ENCODE measurements around the gene CDHR1.

CDHR1 gene

DNA sequence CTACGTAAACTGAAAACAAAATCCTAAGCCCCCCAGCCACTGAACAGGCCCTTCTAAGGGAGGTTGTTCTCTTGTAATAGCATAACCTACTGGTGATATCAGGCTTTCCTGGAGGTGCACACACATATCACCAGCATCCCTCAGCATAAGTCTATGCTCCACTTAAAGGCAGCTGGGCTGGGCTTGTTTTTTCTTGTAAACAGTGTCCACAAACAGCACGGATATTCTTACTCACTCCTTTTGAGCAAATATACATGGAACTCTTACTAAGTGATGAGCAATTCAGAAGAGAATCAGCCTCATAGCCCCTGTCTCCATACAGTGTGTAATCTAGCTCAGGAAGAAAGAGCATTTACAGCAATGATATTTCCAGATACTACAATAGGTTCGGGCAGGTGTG is 44.6 kb downstream of the CDHR1 start:
- no peak for DNase-seq (ENCODE audit: low read depth, low spot score)
- Histone ChIP-seq H3K9me3 (ENCODE audit: low read depth, low read length) (no peaks in the 10 kb centered on the region), H3K27ac (no peak overlapping the region), H3K4me3 (no peak overlapping the region), H3K9ac (ENCODE audit: insufficient read length) (no peak overlapping the region), H3K36me3 (ENCODE audit: insufficient read depth, low read length) (no peaks in the 10 kb centered on the region)
- TF ChIP-seq FOXP2 (optimal IDR thresholded peaks at IDR 0.05; ENCODE audit: control extremely low read depth, extremely low read length, insufficient read depth) = no peak
- no peak for TF ChIP-seq EZH2 (IDR thresholded peaks at IDR 0.05)
- TF ChIP-seq POLR2AphosphoS5 (IDR thresholded peaks at IDR 0.05; ENCODE audit: borderline replicate concordance, low read depth, low read length) = no peak

DNA sequence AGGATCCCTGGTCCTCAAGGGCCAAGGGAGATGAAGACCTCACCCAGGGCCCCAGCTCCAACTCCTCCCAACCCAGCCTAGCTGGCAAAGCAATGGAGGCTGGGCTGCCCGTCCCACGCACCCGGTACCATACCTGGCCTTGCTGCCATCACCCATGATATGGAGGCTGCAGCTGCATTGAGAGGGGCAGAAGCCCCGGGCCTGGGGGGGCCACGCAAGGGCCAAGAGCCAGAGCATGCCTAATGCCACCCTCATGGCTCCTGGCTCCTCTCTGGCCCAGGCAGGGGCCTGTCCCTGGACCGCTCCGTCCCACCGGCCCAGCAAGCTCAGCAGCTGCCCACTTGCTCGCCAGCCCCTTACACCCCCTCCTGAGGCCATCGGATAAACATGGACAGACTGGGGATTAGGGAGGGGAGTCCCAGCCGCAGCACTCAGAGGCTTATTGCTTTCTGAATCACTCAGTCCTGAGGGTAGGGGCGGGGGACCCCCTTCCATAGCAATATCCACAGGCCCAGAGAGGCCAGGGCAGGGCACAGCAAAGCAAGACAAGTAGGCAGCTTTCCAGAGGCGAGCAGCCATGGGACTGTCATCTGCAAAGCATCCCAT is 47.0 kb downstream of the CDHR1 start, which contains the start of gene LRIT1:
LRIT1 (minus strand) TSS at position 362 of the 606 bp plus-strand sequence; CDS start at position 255, 107 bp downstream.
- Histone ChIP-seq H3K9me3 (ENCODE audit: low read depth, low read length) (no peaks in the 10 kb centered on the region), H3K4me3 (no peak within 1 kb of the TSS), H3K36me3 (ENCODE audit: insufficient read depth, low read length) (no peaks in the 10 kb centered on the region), H3K27ac (no peak within 1 kb of the TSS), H3K9ac (ENCODE audit: insufficient read length) (no peak within 1 kb of the TSS)
- no peak for TF ChIP-seq FOXP2 (optimal IDR thresholded peaks at IDR 0.05; ENCODE audit: control extremely low read depth, extremely low read length, insufficient read depth)
- no peak for TF ChIP-seq POLR2AphosphoS5 (IDR thresholded peaks at IDR 0.05; ENCODE audit: borderline replicate concordance, low read depth, low read length)
- no peak for TF ChIP-seq EZH2 (IDR thresholded peaks at IDR 0.05)
- no peak for DNase-seq (ENCODE audit: low read depth, low spot score)

DNA sequence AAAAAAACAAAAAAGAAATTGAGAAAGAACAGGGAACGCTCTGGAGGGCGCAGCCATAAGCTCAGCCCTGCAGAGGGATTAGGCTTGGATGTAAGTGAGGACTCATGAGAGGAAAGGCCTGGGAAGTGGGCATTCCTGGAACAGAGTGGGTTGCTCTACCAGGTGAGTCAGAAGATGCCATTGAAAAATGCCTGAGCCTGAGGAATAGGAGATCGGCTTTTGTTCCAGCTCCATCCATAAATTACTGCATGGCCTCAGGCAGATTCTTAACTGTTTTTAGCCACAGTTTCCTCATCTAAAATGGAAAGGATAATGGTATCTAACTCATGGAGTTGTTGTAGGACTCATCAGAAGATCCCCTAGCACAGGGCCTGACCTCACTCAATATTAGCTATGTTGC is 49.4 kb downstream of the CDHR1 start:
- no peak overlapping the region for H3K4me3 ChIP-seq
- H3K36me3 ChIP-seq (ENCODE audit: insufficient read depth, low read length) = no peaks in the 10 kb centered on the region
- TF ChIP-seq FOXP2 (optimal IDR thresholded peaks at IDR 0.05; ENCODE audit: control extremely low read depth, extremely low read length, insufficient read depth) = no peak
- no peak for TF ChIP-seq POLR2AphosphoS5 (IDR thresholded peaks at IDR 0.05; ENCODE audit: borderline replicate concordance, low read depth, low read length)
- no peak for TF ChIP-seq EZH2 (IDR thresholded peaks at IDR 0.05)
- H3K9me3 ChIP-seq (ENCODE audit: low read depth, low read length) = no peaks in the 10 kb centered on the region
- DNase-seq (ENCODE audit: low read depth, low spot score) = no peak
- no peak overlapping the region for H3K27ac ChIP-seq
- no peak overlapping the region for H3K9ac ChIP-seq (ENCODE audit: insufficient read length)

DNA sequence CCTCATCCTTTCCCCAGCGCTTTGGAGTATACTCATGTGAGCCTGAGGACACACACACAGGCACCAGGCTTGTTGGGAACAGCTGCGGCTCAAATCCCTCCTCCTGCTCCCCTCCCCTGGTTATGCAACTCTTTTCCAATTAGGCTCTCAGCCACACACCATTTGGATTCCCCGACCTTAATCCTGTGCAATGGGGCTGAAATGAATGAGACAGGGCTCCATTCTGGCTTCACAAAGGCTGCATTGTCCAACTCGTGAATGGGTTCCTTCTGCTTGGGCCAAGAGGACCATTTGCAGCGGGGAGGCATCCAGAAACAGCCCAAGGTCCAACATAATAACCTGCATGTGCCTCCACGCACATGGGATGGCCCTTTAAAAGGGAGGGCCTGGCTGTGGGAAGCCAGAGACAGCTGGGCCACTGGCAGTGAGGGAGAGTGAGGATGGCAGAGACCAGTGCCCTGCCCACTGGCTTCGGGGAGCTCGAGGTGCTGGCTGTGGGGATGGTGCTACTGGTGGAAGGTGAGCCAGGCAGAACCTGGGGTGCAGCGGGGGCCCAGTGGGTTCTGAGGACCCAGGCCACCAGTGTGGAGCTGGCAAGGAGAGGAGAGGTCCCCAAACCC is 50.4 kb downstream of the CDHR1 start, which contains the start of gene RGR:
RGR (plus strand) TSS at position 403 of the 620 bp plus-strand sequence; CDS start at position 441, 38 bp downstream.
- no peak within 1 kb of the TSS for H3K9ac ChIP-seq (ENCODE audit: insufficient read length)
- no peak within 1 kb of the TSS for H3K4me3 ChIP-seq
- H3K9me3 ChIP-seq (ENCODE audit: low read depth, low read length) = no peaks in the 10 kb centered on the region
- no peak within 1 kb of the TSS for H3K27ac ChIP-seq
- no peak for DNase-seq (ENCODE audit: low read depth, low spot score)
- TF ChIP-seq POLR2AphosphoS5 (IDR thresholded peaks at IDR 0.05; ENCODE audit: borderline replicate concordance, low read depth, low read length) (no peak), FOXP2 (optimal IDR thresholded peaks at IDR 0.05; ENCODE audit: control extremely low read depth, extremely low read length, insufficient read depth) (no peak), EZH2 (IDR thresholded peaks at IDR 0.05) (no peak)
- H3K36me3 ChIP-seq (ENCODE audit: insufficient read depth, low read length) = no peaks in the 10 kb centered on the region

- no peak for DNase-seq (ENCODE audit: low read depth, low spot score)
- no peaks in the 10 kb centered on the region for H3K9me3 ChIP-seq (ENCODE audit: low read depth, low read length)
- no peak overlapping the region for H3K4me3 ChIP-seq
- TF ChIP-seq EZH2 (IDR thresholded peaks at IDR 0.05) (no peak), FOXP2 (optimal IDR thresholded peaks at IDR 0.05; ENCODE audit: control extremely low read depth, extremely low read length, insufficient read depth) (no peak), POLR2AphosphoS5 (IDR thresholded peaks at IDR 0.05; ENCODE audit: borderline replicate concordance, low read depth, low read length) (no peak)
- H3K27ac ChIP-seq = no peak overlapping the region
- no peaks in the 10 kb centered on the region for H3K36me3 ChIP-seq (ENCODE audit: insufficient read depth, low read length)
- H3K9ac ChIP-seq (ENCODE audit: insufficient read length) = no peak overlapping the region
Observed at GRCh38 chr10:84247496-84247895, 53.2 kb downstream of the CDHR1 start.

DNA sequence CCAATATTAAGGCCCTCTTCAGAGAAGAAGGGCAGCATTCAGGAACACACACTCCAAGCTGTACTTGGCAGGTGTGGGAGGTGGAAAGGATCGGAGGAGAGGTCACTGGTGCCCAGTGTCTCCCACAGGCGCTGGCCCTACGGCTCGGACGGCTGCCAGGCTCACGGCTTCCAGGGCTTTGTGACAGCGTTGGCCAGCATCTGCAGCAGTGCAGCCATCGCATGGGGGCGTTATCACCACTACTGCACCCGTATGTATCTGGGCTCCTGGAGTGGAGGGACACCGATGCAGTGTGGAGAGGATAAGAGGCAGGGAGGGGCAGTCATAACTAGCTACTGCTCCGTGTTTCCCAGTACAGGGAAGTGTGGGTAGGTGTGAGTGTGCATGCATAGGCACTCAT is 54.5 kb downstream of the CDHR1 start:
- no peak overlapping the region for H3K9ac ChIP-seq (ENCODE audit: insufficient read length)
- no peak for DNase-seq (ENCODE audit: low read depth, low spot score)
- no peaks in the 10 kb centered on the region for H3K36me3 ChIP-seq (ENCODE audit: insufficient read depth, low read length)
- no peak overlapping the region for H3K27ac ChIP-seq
- H3K9me3 ChIP-seq (ENCODE audit: low read depth, low read length) = no peaks in the 10 kb centered on the region
- no peak overlapping the region for H3K4me3 ChIP-seq
- TF ChIP-seq EZH2 (IDR thresholded peaks at IDR 0.05) = no peak
- no peak for TF ChIP-seq FOXP2 (optimal IDR thresholded peaks at IDR 0.05; ENCODE audit: control extremely low read depth, extremely low read length, insufficient read depth)
- no peak for TF ChIP-seq POLR2AphosphoS5 (IDR thresholded peaks at IDR 0.05; ENCODE audit: borderline replicate concordance, low read depth, low read length)

- no peak overlapping the region for H3K27ac ChIP-seq
- no peaks in the 10 kb centered on the region for H3K9me3 ChIP-seq (ENCODE audit: low read depth, low read length)
- no peak overlapping the region for H3K9ac ChIP-seq (ENCODE audit: insufficient read length)
- TF ChIP-seq EZH2 (IDR thresholded peaks at IDR 0.05) (no peak), FOXP2 (optimal IDR thresholded peaks at IDR 0.05; ENCODE audit: control extremely low read depth, extremely low read length, insufficient read depth) (no peak), POLR2AphosphoS5 (IDR thresholded peaks at IDR 0.05; ENCODE audit: borderline replicate concordance, low read depth, low read length) (no peak)
- DNase-seq (ENCODE audit: low read depth, low spot score) = no peak
- H3K36me3 ChIP-seq (ENCODE audit: insufficient read depth, low read length) = no peaks in the 10 kb centered on the region
- no peak overlapping the region for H3K4me3 ChIP-seq
Observed at GRCh38 chr10:84254552-84255478, 60.5 kb downstream of the CDHR1 start.

All from SK-N-MC (cell line).